Panc1 (cell line): ENCODE data around the gene VSX2. TPM values are rescaled to one million over a fixed set of nuclear protein-coding genes. Genes with fewer than 3 reads are reported as not detected.
A peak's percentile ranks its signal among the peaks of the same experiment; 100 is the strongest.

Experiments
- ATAC-seq: fragments of 200-7000 bp; cut with Tn5 transposase; 2 replicates; pipeline ENCODE4 v1.9.1; 2020; ENCODE audit warnings: mild to moderate bottlenecking, moderate library complexity
- BruUV-seq: library from RNA; stranded (reverse); fragments of 400-500 nt; replicated peaks from 2 replicates; lab custom pipeline; 2021; lab: Mats Ljungman, UMichigan
- CTCF ChIA-PET: fragments of 300-600 bp; sonication (Branson Sonifier 250); formaldehyde crosslinking; loops from one replicate; lab custom pipeline; 2022; ENCODE audit warnings: antibody characterized with exemption; lab: Charles Lee
- POLR2A ChIA-PET: fragments of 300-600 bp; sonication (Branson Sonifier 250); formaldehyde crosslinking; loops from one replicate; lab custom pipeline; 2022; ENCODE audit warnings: antibody characterized with exemption; lab: Charles Lee
- DNase-seq: peaks from one replicate; pipeline ENCODE4 v3.0.0-alpha.2; 2010; ENCODE audit warnings: low read depth, low spot score
- H3K27ac ChIP-seq: 2 replicates; pipeline ENCODE4 v1.5.1; 2011; ENCODE audit warnings: mild to moderate bottlenecking, low read length, inconsistent platforms
- H3K27me3 ChIP-seq: fragments of 200-500 bp; sonication (Bioruptor generic); 2 replicates; pipeline ENCODE4 v1.6.0; 2014; ENCODE audit warnings: low read length, inconsistent platforms; ENCODE audit not compliant: control insufficient read depth, insufficient read depth
- H3K36me3 ChIP-seq: fragments of 200-500 bp; sonication (Bioruptor generic); 2 replicates; pipeline ENCODE4 v1.5.1; 2014; ENCODE audit warnings: inconsistent platforms, mild to moderate bottlenecking, low read length, moderate library complexity; ENCODE audit not compliant: control insufficient read depth, insufficient read depth
- H3K4me1 ChIP-seq: 2 replicates; pipeline ENCODE4 v1.5.1; 2011; ENCODE audit warnings: inconsistent platforms, mild to moderate bottlenecking, low read length, moderate library complexity; ENCODE audit not compliant: control insufficient read depth, insufficient read depth
- H3K4me3 ChIP-seq, 2 experiments: 2 replicates each; pipeline ENCODE4 v1.5.1; 2011 to 2012; ENCODE audit warnings: low read depth in 2 of 2, low read length in 2 of 2, mild to moderate bottlenecking in 2 of 2, inconsistent platforms in 1 of 2, moderate library complexity in 1 of 2
- H3K9me3 ChIP-seq: fragments of 200-500 bp; sonication (Bioruptor generic); 2 replicates; pipeline ENCODE4 v1.5.1; 2014; ENCODE audit warnings: low read depth, mild to moderate bottlenecking, inconsistent platforms, low read length, moderate library complexity; ENCODE audit not compliant: control insufficient read depth, insufficient read depth
- POLR2AphosphoS5 ChIP-seq: IDR thresholded peaks from 2 replicates; pipeline ENCODE4 v1.6.1; 2012; ENCODE audit warnings: mild to moderate bottlenecking, low read depth, low read length, moderate library complexity
- REST ChIP-seq, 2 experiments: IDR thresholded peaks; 2 replicates each; pipeline ENCODE4 v1.6.1; 2011 to 2012; ENCODE audit warnings: low read depth in 2 of 2, control low read depth in 1 of 2, low read length in 1 of 2, mild to moderate bottlenecking in 1 of 2, moderate library complexity in 1 of 2; ENCODE audit not compliant: insufficient read depth in 1 of 2
- SIN3A ChIP-seq: IDR thresholded peaks from 2 replicates; pipeline ENCODE4 v1.6.1; 2012; ENCODE audit warnings: low read depth, mild to moderate bottlenecking, low read length, moderate library complexity, borderline replicate concordance; ENCODE audit not compliant: insufficient read depth
- TCF7L2 ChIP-seq: IDR thresholded peaks from 2 replicates; pipeline ENCODE4 v1.6.1; 2011; ENCODE audit warnings: mild to moderate bottlenecking, low read depth, low read length, inconsistent platforms
- in situ Hi-C: cut with HindIII; loops from 2 replicates; pipeline ENCODE4 v1.10.0; 2016; ENCODE audit warnings: low sequenced_read_pairs, low pct_unique_long_range_greater_than_20kb
- intact Hi-C: fragments of 100-400 bp; cut with micrococcal nuclease; formaldehyde crosslinking; loops from one replicate; pipeline ENCODE4 v1.10.0; 2022; ENCODE audit not compliant: unreplicated experiment
- total RNA-seq: library from RNA; stranded (reverse); gene quantifications from one replicate; pipeline ENCODE4 v1.2.1, GENCODE V29; 2021; ENCODE audit not compliant: unreplicated experiment
- TF ChIP-seq, protein P1 (sequence below): fragments of 450-650 bp; IDR thresholded peaks from 2 replicates; pipeline ENCODE4 v1.5.1; 2017; ENCODE audit warnings: mild to moderate bottlenecking

Gene VSX2
- total RNA-seq, 1 experiment from 2014 or later: not detected

- Histone ChIP-seq H3K9me3 (no peaks in the 10 kb centered on the region), H3K36me3 (peaks cover 2% of the 10 kb centered on the region; the same call in 1 of the 2 replicates), H3K4me1 (no peaks in the 10 kb centered on the region), H3K4me3 (peak overlapping the region; percentile 75 to 83), H3K27ac (peak overlapping the region; percentile 84), H3K27me3 (no peaks in the 10 kb centered on the region)
- DNase-seq (no peak), ATAC-seq (peak; percentile 75)
- in situ Hi-C loops (no loop called here), intact Hi-C loops (no loop called here)
- CTCF ChIA-PET: interaction anchor here (0.6 to 0.7 kb wide), 3 partner anchors 9 to 485 kb away, joined by 3 to 9 read pairs (median 5); no protein-coding TSS in a partner anchor
- TF ChIP-seq REST (IDR thresholded peaks at IDR 0.05; ENCODE audit: insufficient read depth in 1 of 2, low read depth in 2 of 2, low read length in 1 of 2) (no peak), POLR2AphosphoS5 (peak; percentile 6; the same call in 1 of the 2 replicates)
- no TSS peak for BruUV-seq
- POLR2A ChIA-PET: interaction anchor here (0.9 kb wide), 1 partner anchor 11 kb away, joined by 8 read pairs; no protein-coding TSS in a partner anchor
Measured at GRCh38 chr14:74302152-74302628, 62.9 kb downstream of the VSX2 start.

- no peaks in the 10 kb centered on the region for H3K27me3 ChIP-seq
- H3K9me3 ChIP-seq: no peaks in the 10 kb centered on the region
- peaks cover 2% of the 10 kb centered on the region; the same call in 1 of the 2 replicates for H3K36me3 ChIP-seq
- ATAC-seq (peak; percentile 99), DNase-seq (peak; percentile 65)
- no peaks in the 10 kb centered on the region for H3K4me1 ChIP-seq
- TF ChIP-seq, protein P1, sequence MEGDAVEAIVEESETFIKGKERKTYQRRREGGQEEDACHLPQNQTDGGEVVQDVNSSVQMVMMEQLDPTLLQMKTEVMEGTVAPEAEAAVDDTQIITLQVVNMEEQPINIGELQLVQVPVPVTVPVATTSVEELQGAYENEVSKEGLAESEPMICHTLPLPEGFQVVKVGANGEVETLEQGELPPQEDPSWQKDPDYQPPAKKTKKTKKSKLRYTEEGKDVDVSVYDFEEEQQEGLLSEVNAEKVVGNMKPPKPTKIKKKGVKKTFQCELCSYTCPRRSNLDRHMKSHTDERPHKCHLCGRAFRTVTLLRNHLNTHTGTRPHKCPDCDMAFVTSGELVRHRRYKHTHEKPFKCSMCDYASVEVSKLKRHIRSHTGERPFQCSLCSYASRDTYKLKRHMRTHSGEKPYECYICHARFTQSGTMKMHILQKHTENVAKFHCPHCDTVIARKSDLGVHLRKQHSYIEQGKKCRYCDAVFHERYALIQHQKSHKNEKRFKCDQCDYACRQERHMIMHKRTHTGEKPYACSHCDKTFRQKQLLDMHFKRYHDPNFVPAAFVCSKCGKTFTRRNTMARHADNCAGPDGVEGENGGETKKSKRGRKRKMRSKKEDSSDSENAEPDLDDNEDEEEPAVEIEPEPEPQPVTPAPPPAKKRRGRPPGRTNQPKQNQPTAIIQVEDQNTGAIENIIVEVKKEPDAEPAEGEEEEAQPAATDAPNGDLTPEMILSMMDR: peak; percentile 85
- TF ChIP-seq TCF7L2: no peak
- TF ChIP-seq SIN3A: 0 out of 2 replicates have a peak, but pooled peaks have one; percentile 34
- TF ChIP-seq POLR2AphosphoS5: peak; percentile 52; the same call in 1 of the 2 replicates
- TF ChIP-seq REST (IDR thresholded peaks at IDR 0.05; ENCODE audit: insufficient read depth in 1 of 2, low read depth in 2 of 2, low read length in 1 of 2): peak in 1 of 2 experiments; percentile 21; a peak in 1 of 4 replicates
- in situ Hi-C loops: no loop called here
- intact Hi-C loops: no loop called here
- peak within 1 kb of the TSS; percentile 75 to 83 for H3K4me3 ChIP-seq
- no TSS peak for BruUV-seq
- CTCF ChIA-PET: interaction anchor here (0.6 kb wide), 2 partner anchors 199 to 486 kb away, joined by 5 to 9 read pairs; no protein-coding TSS in a partner anchor
- POLR2A ChIA-PET: interaction anchor here (0.5 to 0.9 kb wide), 2 partner anchors 10 to 37 kb away, joined by 3 to 8 read pairs; no protein-coding TSS in a partner anchor
- H3K27ac ChIP-seq: peak within 1 kb of the TSS; percentile 84
Measured at GRCh38 chr14:74302634-74303569, 63.7 kb downstream of the VSX2 start, which contains the start of gene ABCD4. ABCD4 (minus strand) TSS chr14:74302934; CDS start chr14:74302912, 22 bp downstream.
